HL-60 (cell line): ENCODE measurements around the gene MIS18A.

Experiments
- DNase-seq, 2 experiments: peaks; one replicate each; pipeline ENCODE4 v3.0.0-alpha.2; 2010 to 2020; ENCODE audit warnings: low read depth in 1 of 2, low spot score in 1 of 2
- H3K27ac ChIP-seq: fragments of 250-450 bp; sonication (Bioruptor Pico); replicated peaks from 2 replicates; pipeline ENCODE4 v1.5.1; 2020; ENCODE audit warnings: mild to moderate bottlenecking, moderate library complexity
- H3K27me3 ChIP-seq: fragments of 250-450 bp; sonication (Bioruptor Pico); 2 replicates; pipeline ENCODE4 v1.5.1; 2021; ENCODE audit warnings: mild to moderate bottlenecking, moderate library complexity; ENCODE audit not compliant: insufficient read depth, poor library complexity, severe bottlenecking
- H3K4me3 ChIP-seq: replicated peaks from 2 replicates; pipeline ENCODE4 v1.5.1; 2011; ENCODE audit warnings: mild to moderate bottlenecking, control low read depth, low read length; ENCODE audit not compliant: insufficient read depth
- CTCF ChIP-seq: IDR thresholded peaks from one replicate; pipeline ENCODE4 v1.5.1; 2011; ENCODE audit warnings: low read length, control low read depth, inconsistent platforms; ENCODE audit not compliant: insufficient read depth
- GABPA ChIP-seq: IDR thresholded peaks from 2 replicates; pipeline ENCODE4 v1.6.1; 2012; ENCODE audit warnings: low read depth
- POLR2AphosphoS5 ChIP-seq: IDR thresholded peaks from 2 replicates; pipeline ENCODE4 v1.6.1; 2012; ENCODE audit warnings: low read depth
- REST ChIP-seq: IDR thresholded peaks from 2 replicates; pipeline ENCODE4 v1.6.1; 2012; ENCODE audit warnings: low read depth; ENCODE audit not compliant: insufficient replicate concordance
- SPI1 ChIP-seq: IDR thresholded peaks from 2 replicates; pipeline ENCODE4 v1.6.1; 2012; ENCODE audit warnings: low read depth, mild to moderate bottlenecking, borderline replicate concordance

The MIS18A gene

DNA sequence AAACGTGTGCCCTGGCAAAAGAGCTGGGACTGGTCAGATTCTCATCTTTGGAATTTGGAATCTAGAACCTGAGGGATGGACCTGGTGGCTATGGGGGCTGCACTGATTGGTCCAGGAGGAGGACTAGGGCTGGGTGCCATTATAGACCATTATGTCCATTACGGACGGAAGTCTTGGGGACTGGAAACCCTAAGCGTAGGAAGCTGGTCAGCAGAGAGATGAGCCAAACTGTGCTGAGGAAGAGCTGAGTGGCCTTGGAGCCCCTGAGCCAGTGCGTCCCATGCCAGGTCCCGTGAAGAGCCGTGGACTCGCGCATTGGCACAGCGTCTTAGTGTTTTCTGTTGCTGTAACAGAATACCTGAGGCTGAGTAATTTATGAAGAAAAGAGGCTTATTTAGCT is 29.8 kb upstream of the MIS18A start:
- no peak overlapping the region for H3K4me3 ChIP-seq
- H3K27me3 ChIP-seq, result no peaks in the 10 kb centered on the region
- no peak overlapping the region for H3K27ac ChIP-seq
- no peak for DNase-seq
- TF ChIP-seq GABPA (no peak), REST (no peak), CTCF (no peak), POLR2AphosphoS5 (no peak), SPI1 (no peak)

DNA sequence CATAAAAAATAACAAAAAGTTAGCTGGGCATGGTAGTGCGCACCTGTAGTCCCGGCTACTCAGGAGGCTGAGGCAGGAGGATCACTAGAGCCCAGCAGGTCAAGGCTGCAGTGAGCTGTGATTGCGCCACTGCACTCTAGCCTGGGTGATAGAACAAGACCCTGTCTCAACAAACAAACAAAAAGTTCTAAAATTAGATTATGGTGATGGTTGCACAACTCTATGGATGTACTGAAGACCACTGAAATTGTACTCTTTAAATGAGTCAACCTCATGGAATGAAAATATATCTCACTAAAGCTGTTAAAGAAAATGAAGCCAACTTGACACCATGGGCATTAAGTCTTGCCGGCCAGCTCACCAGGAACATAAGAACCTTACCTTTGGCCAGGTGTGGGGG is 28.9 kb upstream of the MIS18A start:
- Histone ChIP-seq H3K27ac (no peak overlapping the region), H3K27me3 (no peaks in the 10 kb centered on the region), H3K4me3 (no peak overlapping the region)
- TF ChIP-seq GABPA (no peak), SPI1 (no peak)
- DNase-seq, result no peak

DNA sequence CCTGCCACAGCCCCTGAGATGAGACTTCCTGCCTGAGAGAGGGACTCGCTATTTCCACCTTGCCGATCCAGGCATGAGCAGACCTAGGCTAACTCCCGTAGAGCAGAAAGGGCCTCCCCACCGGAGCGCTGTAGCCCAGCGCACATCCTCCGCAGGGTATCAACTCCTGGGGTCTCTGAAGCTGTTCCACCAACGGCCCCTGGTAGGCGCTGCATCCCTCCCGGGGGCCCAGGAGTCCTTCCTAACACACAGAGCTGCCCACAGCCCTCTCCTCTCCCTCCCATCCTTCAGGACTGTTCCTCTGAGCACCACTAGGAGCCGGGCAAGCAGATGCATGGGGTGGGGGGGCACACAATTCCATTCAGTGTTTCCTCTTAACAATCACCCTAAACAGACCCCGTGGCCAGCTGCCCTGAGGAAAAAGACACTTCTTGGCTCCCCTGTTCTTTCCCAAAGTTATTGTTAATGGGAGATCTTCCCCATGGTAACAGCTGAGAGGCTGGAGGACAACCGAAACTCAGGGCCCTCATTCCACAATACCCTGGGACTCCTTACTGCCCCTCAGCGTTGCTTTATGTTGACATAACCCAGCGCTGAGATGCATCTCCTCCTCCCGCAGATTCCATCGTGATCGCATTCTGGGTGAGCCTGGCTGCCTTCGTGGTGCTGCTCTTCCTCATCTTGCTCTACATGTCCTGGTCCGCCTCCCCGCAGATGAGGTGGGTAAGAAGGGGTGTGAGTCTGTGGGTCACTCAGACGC is 27.4 kb upstream of the MIS18A start:
- Histone ChIP-seq H3K27me3 (no peaks in the 10 kb centered on the region), H3K4me3 (no peak overlapping the region), H3K27ac (no peak overlapping the region)
- no peak for DNase-seq
- no peak for TF ChIP-seq GABPA

DNA sequence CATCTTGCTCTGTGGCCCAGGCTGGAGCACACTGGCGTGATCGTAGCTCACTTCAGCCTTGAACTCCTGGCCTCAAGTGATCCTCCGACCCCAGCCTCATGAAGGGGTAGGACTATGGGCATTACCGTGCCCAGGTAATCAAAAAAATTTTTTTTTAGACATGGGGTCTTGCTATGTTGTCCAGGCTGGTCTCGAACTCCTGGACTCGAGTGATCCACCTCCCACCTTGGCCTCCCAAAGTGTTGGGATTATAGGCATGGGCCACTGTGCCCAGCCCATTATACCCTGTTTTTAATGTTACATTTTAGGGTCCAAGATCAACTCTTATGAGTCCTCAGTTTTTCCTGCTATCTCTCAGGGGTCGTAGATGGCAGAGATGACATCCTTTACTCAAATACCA is 26.1 kb upstream of the MIS18A start:
- no peak overlapping the region for H3K4me3 ChIP-seq
- no peak for DNase-seq
- H3K27ac ChIP-seq, result no peak overlapping the region
- TF ChIP-seq GABPA (no peak), REST (no peak), POLR2AphosphoS5 (no peak), CTCF (no peak), SPI1 (no peak)
- H3K27me3 ChIP-seq, result no peaks in the 10 kb centered on the region

DNA sequence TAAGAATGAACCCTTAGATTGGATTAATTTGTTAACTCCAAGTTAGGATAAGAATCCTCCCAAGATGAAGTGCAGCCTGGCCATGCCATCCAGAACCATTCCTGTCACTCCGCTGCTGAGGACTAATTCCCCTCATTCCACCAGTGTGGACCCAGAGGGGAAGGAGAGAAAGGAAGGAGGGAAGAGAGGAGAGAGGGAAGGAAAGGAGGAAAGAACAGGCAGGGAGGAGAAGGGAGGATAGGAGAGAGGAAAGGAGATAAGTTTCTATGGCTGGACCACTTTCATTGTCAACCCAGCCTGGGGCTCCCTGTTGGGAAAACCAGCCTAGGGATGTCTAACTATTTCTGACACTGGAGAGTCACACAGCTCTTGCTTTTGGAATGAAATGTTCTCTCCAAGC is 24.5 kb upstream of the MIS18A start:
- DNase-seq, result no peak
- TF ChIP-seq SPI1, result no peak
- TF ChIP-seq CTCF, result no peak
- no peak for TF ChIP-seq GABPA
- TF ChIP-seq REST, result no peak
- no peak for TF ChIP-seq POLR2AphosphoS5
- no peak overlapping the region for H3K4me3 ChIP-seq
- H3K27me3 ChIP-seq, result no peaks in the 10 kb centered on the region
- no peak overlapping the region for H3K27ac ChIP-seq
